Activated CD4-positive, alpha-beta T cell treated with anti-CD3 and anti-CD28 coated beads for 4 hours (primary cell): ENCODE measurements around the gene PRUNE2.
"Not testable (repeated sequence)": the region's sequence is repeated elsewhere in the genome, so short reads cannot be mapped to it uniquely, and the experiment has no call there.

ENCODE experiments used
- DNase-seq, 2 donors: peaks; one replicate each; pipeline ENCODE4 v3.0.0-alpha.2; 2020

PRUNE2 gene

GRCh38 chr9:76905791-76906646, at the start of gene PRUNE2:
TSS of gene PRUNE2 (minus strand) at chr9:76906114. CDS start at chr9:76905963, 151 bp downstream.
- no peak for DNase-seq

- not testable (repeated sequence) for DNase-seq
These were observed 49.5 kb upstream of the PRUNE2 start for GRCh38 chr9:76955406-76955805.

- DNase-seq, result no peak
These were observed 44.0 kb upstream of the PRUNE2 start for GRCh38 chr9:76949865-76950264.

GRCh38 chr9:76944011-76944410, 38.1 kb upstream of the PRUNE2 start:
- DNase-seq, result no peak

GRCh38 chr9:76943054-76943453, 37.1 kb upstream of the PRUNE2 start:
- DNase-seq, result no peak

GRCh38 chr9:76932757-76933156, 26.8 kb upstream of the PRUNE2 start:
- no peak for DNase-seq

- no peak for DNase-seq
These were observed 26.4 kb upstream of the PRUNE2 start for GRCh38 chr9:76932265-76932664.

- DNase-seq, result no peak
These were observed 21.8 kb upstream of the PRUNE2 start for GRCh38 chr9:76927540-76928240.

- no peak for DNase-seq
These were observed 20.9 kb upstream of the PRUNE2 start for GRCh38 chr9:76926846-76927245.

- no peak for DNase-seq
These were observed 20.4 kb upstream of the PRUNE2 start for GRCh38 chr9:76926324-76926741.

GRCh38 chr9:76921165-76921564, 15.3 kb upstream of the PRUNE2 start:
- DNase-seq, result no peak

GRCh38 chr9:76917299-76917698, 11.4 kb upstream of the PRUNE2 start:
- DNase-seq, result no peak

- DNase-seq, result no peak
These were observed 10.3 kb upstream of the PRUNE2 start for GRCh38 chr9:76916231-76916630.

- no peak for DNase-seq
These were observed 7.6 kb upstream of the PRUNE2 start for GRCh38 chr9:76913467-76913866.

GRCh38 chr9:76912636-76913275, 6.8 kb upstream of the PRUNE2 start:
- no peak for DNase-seq

GRCh38 chr9:76911971-76912370, 6.1 kb upstream of the PRUNE2 start:
- DNase-seq, result no peak

- DNase-seq, result no peak
These were observed 4.9 kb upstream of the PRUNE2 start for GRCh38 chr9:76910861-76911260.

GRCh38 chr9:76906647-76906975, 697 bp upstream of the PRUNE2 start:
- DNase-seq, result no peak

- DNase-seq, result no peak
These were observed 1.1 kb downstream of the PRUNE2 start for GRCh38 chr9:76904661-76905457.

- no peak for DNase-seq
These were observed 3.5 kb downstream of the PRUNE2 start for GRCh38 chr9:76902395-76902794.

GRCh38 chr9:76901801-76902200, 4.1 kb downstream of the PRUNE2 start:
- DNase-seq, result no peak

- no peak for DNase-seq
These were observed 5.0 kb downstream of the PRUNE2 start for GRCh38 chr9:76900884-76901440.

GRCh38 chr9:76898786-76899185, 7.1 kb downstream of the PRUNE2 start:
- no peak for DNase-seq
